Psoas muscle (tissue), 8 donors: ENCODE measurements around the gene C22orf31. TPM values are rescaled to one million over a fixed set of nuclear protein-coding genes. Genes with fewer than 3 reads are reported as not detected.

Experiments
- ATAC-seq, 4 donors: fragments of 200-7000 bp; cut with Tn5 transposase; one replicate each; pipeline ENCODE4 v1.9.1; 2020; ENCODE audit warnings: moderate library complexity in 3 of 4, mild to moderate bottlenecking in 2 of 4
- DNase-seq, 2 donors: peaks; one replicate each; pipeline ENCODE4 v3.0.0-alpha.2; 2020
- H3K27ac ChIP-seq: fragments of 200-600 bp; one replicate; pipeline ENCODE4 v1.8.0; 2022
- H3K27me3 ChIP-seq, 3 donors: fragments of 200-600 bp in 1 of 3; one replicate each; pipeline versions ENCODE4 v1.6.1 to v1.8.0; 2013 to 2022; ENCODE audit warnings: low read length in 2 of 3, mild to moderate bottlenecking in 2 of 3, moderate library complexity in 1 of 3; ENCODE audit not compliant: insufficient read depth in 3 of 3
- H3K36me3 ChIP-seq, 2 donors: fragments of 200-600 bp in 1 of 2; one replicate each; pipeline versions ENCODE4 v1.6.1 to v1.8.0; 2013 to 2022; ENCODE audit warnings: low read depth in 1 of 2, mild to moderate bottlenecking in 1 of 2, moderate library complexity in 1 of 2; ENCODE audit not compliant: insufficient read depth in 1 of 2
- H3K4me1 ChIP-seq: fragments of 200-600 bp; one replicate; pipeline ENCODE4 v1.8.0; 2022
- H3K4me3 ChIP-seq: fragments of 200-600 bp; one replicate; pipeline ENCODE4 v1.8.0; 2022; ENCODE audit warnings: mild to moderate bottlenecking
- H3K9me3 ChIP-seq: fragments of 200-600 bp; one replicate; pipeline ENCODE4 v1.8.0; 2022
- WGBS, 3 donors: extraction: QIAGEN DNeasy Blood & Tissue Kit; methylation state at CpG; one replicate each; pipeline versions ENCODE4 v1.1.6 to v1.1.7; 2013; 5-methylcytosine and 5-hydroxymethylcytosine counted together
- intact Hi-C, 2 donors: fragments of 100-400 bp; cut with DNase I; formaldehyde crosslinking; loops; one replicate each; pipeline versions ENCODE4 v1.11.0 to v1.14.2; 2022
- polyA plus RNA-seq, 3 donors: library from polyadenylated mRNA; stranded (reverse); fragments of 200-250 nt; gene quantifications; one replicate each; pipeline ENCODE4 v1.2.3, GENCODE V29; 2013
- total RNA-seq, 4 donors: library from RNA; stranded (reverse); fragmentation: NEBNext Ultra II Directional in 2 of 4; extraction: Animal tissue kit (Norgen Biotek cat#: 25700) in 2 of 4; gene quantifications; one replicate each; pipeline versions ENCODE4 v1.2.1 to v1.2.4, GENCODE V29; 2021 to 2023
- TF ChIP-seq, protein P1 (sequence below): fragments of 200-600 bp; IDR thresholded peaks from one replicate; pipeline ENCODE4 v1.8.0; 2022; ENCODE audit warnings: antibody characterized with exemption
- donor health status: healthy with polysubstance abuse.
- donor health status: DM: no; HTN: no; CAD: no; lungs with moderate emphysema.
- donor health status: Bipolar disorder and iron deficiency.
- donor health status: healthy.
- donor health status: DM: yes; HTN: yes; CAD: no.
- donor health status: DM: no; HTN: no; CAD: no.
- donor health status: DM: no; HTN: no; CAD: no.
- donor health status: DM: yes; HTN: yes; CAD: no.

The C22orf31 gene
- total and polyA plus RNA-seq, 7 donors: not detected

GRCh38 chr22:29030016-29030617 lies 31.5 kb downstream of the C22orf31 start:
- DNase-seq (no peak), ATAC-seq (no peak)
- TF ChIP-seq, protein P1, sequence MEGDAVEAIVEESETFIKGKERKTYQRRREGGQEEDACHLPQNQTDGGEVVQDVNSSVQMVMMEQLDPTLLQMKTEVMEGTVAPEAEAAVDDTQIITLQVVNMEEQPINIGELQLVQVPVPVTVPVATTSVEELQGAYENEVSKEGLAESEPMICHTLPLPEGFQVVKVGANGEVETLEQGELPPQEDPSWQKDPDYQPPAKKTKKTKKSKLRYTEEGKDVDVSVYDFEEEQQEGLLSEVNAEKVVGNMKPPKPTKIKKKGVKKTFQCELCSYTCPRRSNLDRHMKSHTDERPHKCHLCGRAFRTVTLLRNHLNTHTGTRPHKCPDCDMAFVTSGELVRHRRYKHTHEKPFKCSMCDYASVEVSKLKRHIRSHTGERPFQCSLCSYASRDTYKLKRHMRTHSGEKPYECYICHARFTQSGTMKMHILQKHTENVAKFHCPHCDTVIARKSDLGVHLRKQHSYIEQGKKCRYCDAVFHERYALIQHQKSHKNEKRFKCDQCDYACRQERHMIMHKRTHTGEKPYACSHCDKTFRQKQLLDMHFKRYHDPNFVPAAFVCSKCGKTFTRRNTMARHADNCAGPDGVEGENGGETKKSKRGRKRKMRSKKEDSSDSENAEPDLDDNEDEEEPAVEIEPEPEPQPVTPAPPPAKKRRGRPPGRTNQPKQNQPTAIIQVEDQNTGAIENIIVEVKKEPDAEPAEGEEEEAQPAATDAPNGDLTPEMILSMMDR: no peak
- WGBS, 3 donors: 55 to 61% (median 59%) methylated on average over 20 of the region's 20 CpGs
- Histone ChIP-seq H3K27me3 (no peaks in the 10 kb centered on the region), H3K27ac (peak overlapping the region; percentile 87), H3K36me3 (no peaks in the 10 kb centered on the region), H3K4me3 (peak overlapping the region; percentile 64), H3K4me1 (peaks cover 39% of the 10 kb centered on the region), H3K9me3 (no peaks in the 10 kb centered on the region)
- intact Hi-C loops: loop anchor here in 1 of 2 donors (2.0 to 10.0 kb wide), 3 partner anchors 111 to 425 kb away; partner anchors contain the start of gene ZNRF3

DNA sequence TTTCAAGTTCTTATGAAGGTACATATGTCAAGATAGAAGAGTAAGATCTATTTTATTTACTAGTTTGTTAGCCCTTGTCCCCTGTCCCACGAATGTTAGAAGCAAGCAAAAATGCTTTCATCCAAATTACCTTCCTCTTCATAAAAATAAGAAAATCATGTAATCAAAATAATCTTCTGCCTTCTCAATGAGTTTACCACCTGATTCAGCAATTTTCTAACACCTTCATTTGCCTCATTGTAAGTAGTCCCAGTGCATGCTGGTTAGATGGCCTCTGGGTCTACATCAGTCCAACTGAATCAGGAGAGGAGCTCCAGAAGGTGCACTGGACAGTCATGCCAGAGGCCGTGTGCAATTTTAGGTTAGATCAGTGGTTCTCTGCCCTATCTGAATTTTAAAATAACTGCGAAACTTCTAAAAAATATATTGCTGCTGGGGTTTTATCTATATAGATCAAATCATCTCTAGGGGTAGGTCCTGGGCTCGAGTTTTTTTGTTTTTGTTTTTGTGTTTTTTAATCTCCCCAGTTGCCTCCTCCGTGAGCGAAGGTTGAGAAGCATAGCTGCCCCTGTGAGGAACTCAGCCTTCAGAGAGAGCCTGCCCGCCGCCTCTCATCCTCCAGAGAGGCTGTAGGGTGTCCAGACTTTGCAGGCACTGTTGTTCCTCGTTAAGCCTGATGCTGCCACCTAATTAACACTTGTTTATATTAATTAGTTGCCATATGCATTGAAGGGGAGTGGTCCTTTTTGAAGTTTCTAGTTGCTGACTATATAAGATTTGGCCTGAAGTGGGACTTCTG lies 32.2 kb downstream of the C22orf31 start:
- intact Hi-C loops: no loop called here
- Histone ChIP-seq H3K4me3 (no peak overlapping the region), H3K4me1 (peaks cover 39% of the 10 kb centered on the region), H3K27me3 (no peaks in the 10 kb centered on the region), H3K9me3 (no peaks in the 10 kb centered on the region), H3K27ac (no peak overlapping the region), H3K36me3 (no peaks in the 10 kb centered on the region)
- ATAC-seq (no peak), DNase-seq (no peak)
- TF ChIP-seq, protein P1: no peak
- 92 to 95% (median 94%) methylated on average over 9 of the region's 9 CpGs for WGBS, 3 donors

DNA sequence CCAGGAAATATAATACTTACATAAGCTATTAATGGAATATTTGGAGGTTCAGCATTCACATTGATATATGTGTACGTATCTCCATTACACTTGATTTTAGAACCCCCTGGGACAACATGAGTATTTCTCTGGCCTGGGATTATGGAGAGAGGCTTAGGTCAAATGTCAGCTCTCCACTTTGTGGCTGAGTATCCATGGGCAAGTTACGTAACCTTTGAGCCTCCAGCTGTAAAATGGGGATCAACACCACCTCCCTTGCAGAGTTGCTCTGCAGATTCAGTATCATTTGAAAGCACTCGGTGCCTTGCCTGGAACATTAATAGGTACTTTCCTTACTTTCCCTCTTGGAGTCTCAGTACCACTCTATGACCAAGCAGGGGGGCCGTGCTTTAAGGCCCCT lies 33.2 kb downstream of the C22orf31 start:
- TF ChIP-seq, protein P1: no peak
- Histone ChIP-seq H3K9me3 (no peaks in the 10 kb centered on the region), H3K27ac (peak overlapping the region; percentile 11), H3K36me3 (no peaks in the 10 kb centered on the region), H3K4me3 (no peak overlapping the region), H3K27me3 (no peaks in the 10 kb centered on the region), H3K4me1 (peaks cover 39% of the 10 kb centered on the region)
- intact Hi-C loops: no loop called here
- ATAC-seq (no peak), DNase-seq (no peak)
- 55 to 86% (median 56%) methylated on average over 4 of the region's 4 CpGs for WGBS, 3 donors

- Histone ChIP-seq H3K36me3 (no peaks in the 10 kb centered on the region), H3K9me3 (no peaks in the 10 kb centered on the region), H3K4me3 (no peak overlapping the region), H3K4me1 (peaks cover 35% of the 10 kb centered on the region), H3K27me3 (no peaks in the 10 kb centered on the region), H3K27ac (no peak overlapping the region)
- WGBS, 3 donors: 93 to 97% (median 96%) methylated on average over 3 of the region's 3 CpGs
- DNase-seq: no peak
- TF ChIP-seq, protein P1: no peak
- intact Hi-C loops: no loop called here
- no peak for ATAC-seq
Observed at GRCh38 chr22:29026579-29026978, 35.1 kb downstream of the C22orf31 start.
